ENCODE results near the gene ZNF560. TPM values are rescaled to one million over a fixed set of nuclear protein-coding genes. Genes with fewer than 3 reads are reported as not detected.
A peak's percentile ranks its signal among the peaks of the same experiment; 100 is the strongest.

Gene ZNF560
- total and polyA plus RNA-seq, 4 donors = 0.05 to 0.24 TPM; not detected in 2

DNA sequence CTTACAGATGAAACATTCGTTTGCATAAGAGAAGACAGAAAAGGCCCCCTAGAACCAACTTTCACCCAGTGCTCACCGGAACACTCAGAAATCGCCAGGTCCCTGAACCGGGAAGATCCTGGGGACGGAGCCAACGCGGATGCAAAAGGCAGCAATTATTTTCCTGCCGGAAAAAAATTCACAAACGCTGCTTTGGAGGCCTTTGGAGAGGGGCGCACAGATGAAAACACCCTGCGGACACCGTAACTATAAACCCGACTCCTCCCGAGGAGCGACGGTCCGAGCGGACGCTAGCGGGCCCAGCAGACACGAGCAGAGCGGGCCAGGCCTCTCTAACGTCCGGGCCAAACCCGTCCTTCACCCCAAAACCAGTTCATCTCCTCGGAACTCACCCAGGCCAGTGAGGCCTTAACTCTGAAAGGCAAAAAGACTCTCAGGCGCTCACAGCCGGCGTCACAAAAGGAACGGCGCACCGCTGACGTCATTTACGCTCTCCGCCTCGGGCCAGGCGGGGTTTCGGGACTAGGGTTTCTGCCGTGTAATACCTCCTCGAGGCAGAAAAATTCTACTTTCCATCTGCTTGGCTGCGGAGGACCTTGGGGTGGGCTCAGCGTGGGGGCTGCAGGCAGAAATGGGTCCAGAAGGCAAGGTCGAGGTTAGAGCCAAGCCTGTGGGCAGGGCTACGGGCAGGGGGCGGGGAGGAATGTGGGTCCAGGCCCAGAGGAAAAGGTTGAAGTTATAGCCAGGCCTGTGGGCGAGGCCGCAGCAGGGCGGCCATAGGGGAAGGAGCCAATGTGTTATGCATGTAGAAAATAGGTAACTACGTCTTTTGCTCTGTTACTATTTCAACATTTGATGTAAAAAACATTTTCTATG, 40.0 kb upstream of the ZNF560 start, which contains the start of gene ZNF426:
Gene ZNF426, minus strand, starts transcription at position 463 of the 876 bp plus-strand sequence. CDS start 2,413 bp downstream, outside the sequence.
- ATAC-seq (ENCODE audit: insufficient read depth, low FRiP score) = peak; percentile 90

DNA sequence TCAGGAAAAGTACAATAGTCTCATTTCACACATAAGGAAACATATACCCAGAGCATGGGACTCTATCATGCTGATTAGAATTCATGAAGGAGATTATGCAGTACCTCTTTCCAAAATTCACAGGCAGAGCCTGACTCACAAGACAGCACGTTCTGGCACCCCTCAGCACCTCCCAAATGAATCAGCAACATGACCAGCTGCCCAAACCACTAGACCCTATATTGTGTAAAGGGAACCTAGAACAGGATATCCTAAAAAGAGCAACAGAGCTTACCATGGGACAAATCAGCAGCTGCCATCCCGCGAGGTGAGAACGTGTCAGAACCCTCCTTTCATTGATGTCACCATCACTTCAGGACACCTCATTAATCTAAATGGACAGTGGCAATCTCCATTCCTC, 37.5 kb upstream of the ZNF560 start:
- TF ChIP-seq, protein P1, sequence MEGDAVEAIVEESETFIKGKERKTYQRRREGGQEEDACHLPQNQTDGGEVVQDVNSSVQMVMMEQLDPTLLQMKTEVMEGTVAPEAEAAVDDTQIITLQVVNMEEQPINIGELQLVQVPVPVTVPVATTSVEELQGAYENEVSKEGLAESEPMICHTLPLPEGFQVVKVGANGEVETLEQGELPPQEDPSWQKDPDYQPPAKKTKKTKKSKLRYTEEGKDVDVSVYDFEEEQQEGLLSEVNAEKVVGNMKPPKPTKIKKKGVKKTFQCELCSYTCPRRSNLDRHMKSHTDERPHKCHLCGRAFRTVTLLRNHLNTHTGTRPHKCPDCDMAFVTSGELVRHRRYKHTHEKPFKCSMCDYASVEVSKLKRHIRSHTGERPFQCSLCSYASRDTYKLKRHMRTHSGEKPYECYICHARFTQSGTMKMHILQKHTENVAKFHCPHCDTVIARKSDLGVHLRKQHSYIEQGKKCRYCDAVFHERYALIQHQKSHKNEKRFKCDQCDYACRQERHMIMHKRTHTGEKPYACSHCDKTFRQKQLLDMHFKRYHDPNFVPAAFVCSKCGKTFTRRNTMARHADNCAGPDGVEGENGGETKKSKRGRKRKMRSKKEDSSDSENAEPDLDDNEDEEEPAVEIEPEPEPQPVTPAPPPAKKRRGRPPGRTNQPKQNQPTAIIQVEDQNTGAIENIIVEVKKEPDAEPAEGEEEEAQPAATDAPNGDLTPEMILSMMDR (IDR thresholded peaks at IDR 0.05; ENCODE audit: control extremely low read depth, extremely low read depth) = no peak

More for the DNA sequence above, 40.0 kb upstream of the ZNF560 start, which contains the start of gene ZNF426:
- H3K4me1 ChIP-seq (ENCODE audit: control insufficient read depth in 5 of 5, insufficient read depth in 5 of 5, low read length in 5 of 5) = peaks cover 0 to 9% (median 0%) of the 10 kb centered on the region in 5 donors
- H3K36me3 ChIP-seq (ENCODE audit: control insufficient read depth in 4 of 4, insufficient read depth in 4 of 4, low read length in 4 of 4) = peaks cover 23 to 32% (median 28%) of the 10 kb centered on the region in 4 donors
- WGBS, 2 donors = 1 to 2% methylated on average over 49 of the region's 49 CpGs
- H3K9ac ChIP-seq (ENCODE audit: insufficient read depth in 1 of 2, low read length in 2 of 2) = peak within 1 kb of the TSS; percentile 96 to 100
- peak within 1 kb of the TSS; percentile 93 to 96 for H3K27ac ChIP-seq (ENCODE audit: low read depth in 1 of 2, low read length in 1 of 2)
- TF ChIP-seq, protein P1 (IDR thresholded peaks at IDR 0.05; ENCODE audit: control extremely low read depth, extremely low read depth) = no peak
- peak within 1 kb of the TSS; percentile 87 for H3K4me3 ChIP-seq
- H3K9me3 ChIP-seq (ENCODE audit: control insufficient read depth in 4 of 4, insufficient read depth in 3 of 4, low read length in 3 of 4) = peaks cover 0 to 28% (median 20%) of the 10 kb centered on the region in 4 donors
- DNase-seq = peak; percentile 95 to 97 (median 97)
- no peaks in the 10 kb centered on the region for H3K27me3 ChIP-seq (ENCODE audit: control insufficient read depth in 3 of 3, insufficient read depth in 3 of 3, low read length in 2 of 3)

GRCh38 chr19:9531933-9532332, 33.5 kb upstream of the ZNF560 start:
- DNase-seq (no peak), ATAC-seq (ENCODE audit: insufficient read depth, low FRiP score) (no peak)
- no peak overlapping the region for H3K9ac ChIP-seq (ENCODE audit: insufficient read depth in 1 of 2, low read length in 2 of 2)

More for the DNA sequence above, 37.5 kb upstream of the ZNF560 start:
- Histone ChIP-seq H3K4me1 (ENCODE audit: control insufficient read depth in 5 of 5, insufficient read depth in 5 of 5, low read length in 5 of 5) (peaks cover 0 to 9% (median 0%) of the 10 kb centered on the region in 5 donors), H3K27ac (ENCODE audit: low read depth in 1 of 2, low read length in 1 of 2) (no peak overlapping the region), H3K9me3 (ENCODE audit: control insufficient read depth in 4 of 4, insufficient read depth in 3 of 4, low read length in 3 of 4) (peaks cover 17 to 47% (median 35%) of the 10 kb centered on the region in 4 donors), H3K27me3 (ENCODE audit: control insufficient read depth in 3 of 3, insufficient read depth in 3 of 3, low read length in 2 of 3) (no peaks in the 10 kb centered on the region), H3K4me3 (no peak overlapping the region), H3K9ac (ENCODE audit: insufficient read depth in 1 of 2, low read length in 2 of 2) (no peak overlapping the region), H3K36me3 (ENCODE audit: control insufficient read depth in 4 of 4, insufficient read depth in 4 of 4, low read length in 4 of 4) (peaks cover 43 to 56% (median 52%) of the 10 kb centered on the region in 4 donors)
- ATAC-seq (ENCODE audit: insufficient read depth, low FRiP score) (no peak), DNase-seq (no peak)
- 94 to 99% methylated on average over 4 of the region's 4 CpGs for WGBS, 2 donors

More at GRCh38 chr19:9531933-9532332, 33.5 kb upstream of the ZNF560 start:
- TF ChIP-seq, protein P1 (IDR thresholded peaks at IDR 0.05; ENCODE audit: control extremely low read depth, extremely low read depth) = no peak
- Histone ChIP-seq H3K27ac (ENCODE audit: low read depth in 1 of 2, low read length in 1 of 2) (no peak overlapping the region), H3K9me3 (ENCODE audit: control insufficient read depth in 4 of 4, insufficient read depth in 3 of 4, low read length in 3 of 4) (peaks cover 56 to 74% (median 62%) of the 10 kb centered on the region in 4 donors), H3K4me1 (ENCODE audit: control insufficient read depth in 5 of 5, insufficient read depth in 5 of 5, low read length in 5 of 5) (peaks cover 0 to 2% (median 0%) of the 10 kb centered on the region in 5 donors), H3K4me3 (no peak overlapping the region), H3K36me3 (ENCODE audit: control insufficient read depth in 4 of 4, insufficient read depth in 4 of 4, low read length in 4 of 4) (peaks cover 65 to 94% (median 90%) of the 10 kb centered on the region in 4 donors), H3K27me3 (ENCODE audit: control insufficient read depth in 3 of 3, insufficient read depth in 3 of 3, low read length in 2 of 3) (peaks cover 0 to 2% (median 0%) of the 10 kb centered on the region in 3 donors)
- 99% methylated on average over 4 of the region's 4 CpGs for WGBS, 2 donors
